NCI-H1436 treated with DMSO at 0.1 percent for 48 hours (cell line): ENCODE results near the gene GALNT9.

Source experiments
- DNase-seq: peaks from one replicate; lab custom pipeline; 2025; lab: John Stamatoyannopoulos, UW

GALNT9 gene

DNA sequence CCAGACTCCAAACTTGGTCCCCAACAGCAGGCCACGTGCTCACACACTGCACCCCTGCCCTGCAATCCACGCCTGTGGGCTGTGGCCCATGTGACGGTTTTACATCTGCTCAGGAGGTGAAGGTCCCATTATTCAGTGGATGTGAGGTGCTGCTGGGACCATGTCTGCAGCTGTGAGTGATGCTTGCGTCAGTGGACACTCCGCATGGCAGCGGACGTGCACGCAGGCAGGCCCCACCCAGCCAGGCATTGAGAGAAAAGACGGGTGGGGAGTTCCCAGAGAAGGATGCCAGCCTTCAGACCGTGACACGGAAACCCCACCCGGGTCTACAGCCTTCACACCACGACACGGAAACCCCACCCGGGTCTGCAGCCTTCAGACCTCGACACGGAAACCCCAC is 117.6 kb downstream of the GALNT9 start:
- no peak for DNase-seq

DNA sequence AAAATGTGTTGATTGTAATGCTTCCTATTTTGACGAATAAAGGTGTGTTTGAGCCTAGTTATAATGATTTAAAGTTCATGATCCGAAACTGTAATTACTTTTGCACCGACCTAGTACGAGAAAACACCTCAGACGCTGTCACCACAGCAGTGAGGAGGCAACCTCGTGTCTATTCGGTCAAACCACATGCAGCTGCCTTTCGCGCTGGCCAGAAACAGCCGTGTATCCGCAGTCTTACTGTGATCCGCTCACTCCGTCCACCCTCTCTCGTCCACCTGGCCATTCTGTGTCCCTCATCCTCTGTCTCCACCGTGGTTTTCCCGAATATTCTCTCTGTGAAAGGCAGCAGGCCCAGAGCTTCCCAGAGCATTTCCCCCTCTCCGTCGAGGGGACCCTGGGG is 118.1 kb downstream of the GALNT9 start:
- no peak for DNase-seq

DNA sequence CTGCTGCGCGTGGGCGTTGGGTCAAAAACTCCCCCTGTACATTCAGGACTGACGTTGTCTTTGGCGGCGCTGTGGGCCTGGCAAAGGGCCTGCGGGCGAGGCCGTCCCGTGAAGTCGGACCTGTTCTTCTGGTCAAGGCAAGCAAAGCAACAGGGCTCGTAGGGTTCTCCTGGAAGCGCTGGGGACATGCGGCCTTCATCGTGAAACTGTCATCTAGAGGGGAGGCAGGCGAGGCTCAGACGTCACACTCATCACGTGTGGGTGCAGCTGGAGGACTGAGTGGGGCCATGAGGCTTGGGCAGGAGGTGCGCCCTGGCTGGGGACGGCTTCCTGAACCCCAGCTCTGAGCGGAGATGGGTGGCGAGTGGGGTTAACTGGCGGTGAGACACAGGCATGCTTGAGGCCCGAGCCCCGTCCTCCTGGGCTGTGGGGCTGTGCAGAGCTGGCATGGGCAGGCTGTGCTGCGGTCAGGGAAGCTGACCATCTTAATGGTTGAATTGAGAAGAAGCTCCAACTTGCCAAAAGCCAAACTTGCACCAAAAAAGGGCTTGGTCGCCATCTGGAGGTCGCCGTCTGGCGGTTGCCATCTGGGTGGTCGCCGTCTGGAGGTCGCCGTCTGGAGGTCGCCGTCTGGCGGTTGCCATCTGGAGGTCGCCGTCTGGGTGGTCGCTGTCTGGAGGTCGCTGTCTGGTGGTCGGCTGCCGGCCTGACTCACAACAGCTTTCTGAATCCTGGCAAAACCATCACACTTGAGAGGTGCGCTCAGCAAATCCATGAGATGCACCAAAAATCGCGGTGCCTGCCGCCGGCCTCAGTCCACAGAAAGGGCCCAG is 119.0 kb downstream of the GALNT9 start:
- DNase-seq: no peak

DNA sequence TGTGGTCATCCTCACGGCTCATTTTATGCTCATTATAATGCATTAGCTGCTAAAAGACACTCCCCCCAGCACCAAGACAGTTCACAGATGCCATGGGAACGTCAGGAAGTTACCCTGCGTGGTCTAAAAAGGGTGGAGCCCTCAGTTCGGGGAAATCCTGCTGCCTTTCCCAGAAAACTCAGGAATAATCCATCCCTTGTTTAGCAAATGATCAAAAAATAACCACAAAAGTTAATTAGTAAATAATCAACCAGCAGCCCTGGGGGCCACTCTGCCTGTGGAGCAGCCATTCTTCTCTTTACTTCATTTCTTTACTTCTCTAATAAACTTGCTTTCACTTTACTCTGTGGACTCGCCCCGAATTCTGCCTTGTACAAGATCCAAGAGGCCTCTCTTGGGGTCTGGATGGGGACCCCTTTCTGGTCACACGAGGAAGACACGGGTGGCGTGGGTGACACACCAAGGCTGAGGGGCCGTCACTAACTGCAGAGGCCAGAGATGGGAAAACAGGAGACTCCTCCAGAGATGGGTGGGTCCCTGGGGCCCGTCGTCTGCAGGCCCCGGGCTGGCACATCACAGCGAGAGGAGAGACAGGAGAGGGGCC is 119.7 kb downstream of the GALNT9 start:
- DNase-seq: no peak

DNA sequence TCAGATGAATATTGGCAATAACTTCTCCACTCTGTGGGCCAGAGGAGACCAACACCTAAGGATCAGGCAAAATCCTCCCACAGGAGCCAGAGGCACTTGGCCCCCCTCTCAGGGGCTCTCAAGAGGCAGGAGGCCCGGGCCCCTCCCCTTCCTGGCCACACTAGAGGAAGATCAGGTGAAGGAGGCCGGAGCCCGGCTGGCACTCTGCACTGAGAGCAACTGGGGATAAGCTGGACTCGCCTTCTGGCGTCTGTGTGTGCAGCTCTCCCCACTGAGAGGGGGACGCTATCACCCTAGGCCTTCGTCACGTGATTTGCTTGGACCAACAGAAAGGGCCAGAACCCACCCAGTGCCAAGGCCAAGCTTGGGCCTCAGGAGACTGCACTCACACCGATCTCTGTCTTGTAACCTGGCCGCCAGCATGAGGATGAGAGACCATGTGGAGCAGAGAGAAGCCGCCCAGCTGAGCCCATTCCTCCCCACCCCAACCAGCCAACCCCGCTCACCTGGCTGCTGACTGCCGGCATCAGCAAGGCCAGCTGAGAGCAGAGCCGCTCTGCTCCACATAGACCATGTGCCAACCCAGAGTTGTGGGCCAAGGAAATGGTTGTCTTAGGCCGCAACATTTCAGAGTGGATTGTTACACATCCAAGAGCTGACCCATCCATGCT is 121.1 kb downstream of the GALNT9 start:
- no peak for DNase-seq

DNA sequence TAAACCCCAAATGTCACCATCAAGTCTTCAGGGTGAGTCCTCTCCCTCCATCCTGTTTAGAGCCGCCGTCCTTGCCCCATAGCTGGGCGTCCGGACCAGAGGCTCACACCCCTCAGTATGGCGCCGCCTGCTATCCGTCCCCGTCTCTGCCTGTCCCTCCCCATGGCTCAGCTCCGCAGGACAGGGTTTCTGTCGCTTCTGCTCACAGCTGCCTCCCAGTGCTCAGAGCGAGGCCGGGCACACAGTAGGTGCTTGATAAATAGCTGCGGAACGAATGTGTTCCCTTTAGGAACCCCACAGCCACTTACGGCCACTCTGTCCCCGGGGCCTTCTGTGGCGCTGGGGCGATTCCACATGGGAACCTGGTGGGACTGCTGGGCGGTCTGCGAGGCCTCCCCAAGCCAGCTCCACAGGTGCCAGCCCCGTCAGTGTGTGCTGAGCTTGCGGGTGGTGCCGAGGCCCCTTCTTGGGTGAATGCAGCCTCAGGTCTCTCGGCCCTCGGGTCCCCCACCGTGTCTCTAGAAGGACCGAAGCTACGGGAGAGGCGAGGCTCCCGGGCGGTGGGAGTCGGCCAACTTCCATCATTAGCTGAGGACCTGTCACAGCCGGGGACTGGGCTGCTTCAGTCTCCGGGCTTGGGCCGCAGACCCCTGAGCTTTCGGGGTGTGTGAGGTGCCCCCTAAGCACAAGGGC is 122.2 kb downstream of the GALNT9 start:
- no peak for DNase-seq

DNA sequence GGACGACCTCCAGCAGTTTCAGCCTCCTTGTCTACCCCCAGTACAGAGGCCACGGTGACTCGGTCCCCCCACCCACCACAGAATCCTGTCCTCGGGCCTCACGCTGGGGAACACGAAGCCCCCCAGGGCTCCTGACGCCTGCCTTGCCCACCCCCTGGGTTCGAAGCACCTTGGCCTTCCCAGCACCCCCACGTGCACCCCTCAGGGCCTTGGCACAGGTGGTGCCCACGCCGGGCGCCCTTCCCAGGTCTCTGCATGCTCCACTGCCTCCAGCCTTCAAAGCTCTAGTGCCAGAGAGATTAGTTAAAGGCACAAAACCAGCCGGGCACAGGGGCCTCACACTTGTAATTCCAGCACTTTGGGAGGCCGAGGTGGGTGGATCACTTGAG is 123.3 kb downstream of the GALNT9 start:
- DNase-seq: no peak

DNA sequence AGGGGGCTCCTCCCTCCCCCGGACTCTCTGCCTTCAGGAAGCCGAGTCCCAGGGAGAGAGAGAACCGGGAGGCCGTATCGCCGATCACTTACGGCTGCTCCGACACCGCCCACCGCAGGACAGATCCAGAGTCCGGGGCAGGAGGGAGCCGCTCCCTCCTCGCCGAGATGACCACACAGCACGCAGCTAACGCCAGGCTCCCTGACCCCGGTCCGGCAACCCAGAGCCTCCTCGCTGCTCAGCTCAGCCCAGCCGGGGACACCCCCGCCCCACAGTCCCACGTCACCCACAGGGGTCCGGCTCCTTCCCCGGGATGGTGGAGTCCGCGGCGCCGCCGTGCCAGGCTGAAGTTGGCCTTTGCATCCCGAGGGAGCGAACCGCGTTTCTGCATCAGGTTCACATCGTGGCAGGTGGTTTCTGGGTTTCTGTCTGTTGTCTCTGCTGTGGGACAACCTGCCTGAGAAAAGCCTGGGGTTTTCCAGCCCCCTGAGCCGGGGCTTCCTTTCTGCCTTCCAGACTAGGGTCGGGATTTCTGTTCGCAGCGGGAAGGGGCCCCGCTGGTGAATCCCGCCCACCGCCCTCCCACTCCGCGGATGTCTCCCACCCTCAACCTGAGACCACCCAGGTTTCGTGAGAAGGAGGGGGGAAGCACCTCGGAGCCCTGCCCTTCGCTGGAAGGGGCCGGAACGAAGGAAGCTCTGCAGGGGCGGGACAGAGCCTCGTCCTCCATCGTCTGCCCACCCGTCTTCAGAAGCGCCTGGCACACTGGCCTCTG is 123.9 kb downstream of the GALNT9 start:
- no peak for DNase-seq

DNA sequence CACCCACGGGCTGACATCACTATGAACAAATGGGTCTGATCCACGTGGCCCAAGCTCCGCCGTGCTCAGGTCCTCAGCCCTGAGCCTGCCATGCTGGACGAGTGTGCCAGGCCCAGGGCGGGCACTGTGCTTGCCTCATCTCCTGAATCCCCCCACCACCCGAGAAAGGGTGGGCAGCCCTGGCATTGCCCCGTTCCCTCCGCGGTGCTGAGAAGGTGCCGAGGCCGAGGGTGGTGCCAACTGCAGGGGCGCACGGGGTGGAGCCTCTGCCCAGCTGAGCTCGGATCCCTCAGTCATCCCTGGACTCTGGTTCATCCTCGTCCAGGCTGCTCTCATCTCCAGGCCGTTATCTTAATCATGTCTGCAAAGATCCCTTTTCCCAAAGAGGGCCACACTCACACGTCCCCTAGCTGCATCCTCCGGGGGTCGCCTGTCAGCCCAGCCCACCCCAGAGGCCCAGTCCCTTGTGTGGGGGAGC is 124.6 kb downstream of the GALNT9 start:
- no peak for DNase-seq

DNA sequence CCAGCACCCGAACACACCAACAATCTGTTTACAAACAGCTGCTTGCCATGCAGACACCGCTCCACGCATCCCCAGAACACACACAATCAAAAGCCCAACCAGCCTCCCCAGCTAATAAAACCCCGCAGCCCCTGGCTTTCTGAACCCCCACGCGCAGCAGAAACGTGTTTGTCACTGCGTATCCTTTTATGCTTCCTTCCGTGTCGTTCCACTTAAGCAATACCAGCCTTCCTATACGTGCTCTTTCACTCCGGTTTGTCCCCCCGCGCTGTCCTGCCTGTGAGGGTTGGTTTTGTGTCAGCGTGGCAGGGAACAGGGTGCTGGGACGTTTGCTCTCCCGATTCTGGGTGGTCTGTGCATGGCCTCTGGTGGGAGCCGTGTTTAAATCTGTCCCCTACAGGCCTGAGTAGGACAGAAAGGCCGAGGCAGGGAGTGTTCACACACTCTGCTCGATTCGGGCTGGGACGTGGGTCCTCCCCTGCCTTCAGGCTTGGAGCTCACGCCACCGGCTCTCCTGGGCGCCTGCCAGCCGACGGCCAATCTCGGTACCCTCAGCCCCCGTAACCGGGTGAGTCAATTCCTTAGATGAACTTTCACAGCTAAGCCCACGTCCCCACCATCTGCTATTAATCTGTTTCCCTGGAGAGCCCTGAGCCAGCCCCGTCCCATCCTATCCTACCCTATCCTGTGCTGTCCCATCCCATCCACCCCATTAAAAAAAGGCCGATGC is 125.2 kb downstream of the GALNT9 start:
- DNase-seq: no peak

DNA sequence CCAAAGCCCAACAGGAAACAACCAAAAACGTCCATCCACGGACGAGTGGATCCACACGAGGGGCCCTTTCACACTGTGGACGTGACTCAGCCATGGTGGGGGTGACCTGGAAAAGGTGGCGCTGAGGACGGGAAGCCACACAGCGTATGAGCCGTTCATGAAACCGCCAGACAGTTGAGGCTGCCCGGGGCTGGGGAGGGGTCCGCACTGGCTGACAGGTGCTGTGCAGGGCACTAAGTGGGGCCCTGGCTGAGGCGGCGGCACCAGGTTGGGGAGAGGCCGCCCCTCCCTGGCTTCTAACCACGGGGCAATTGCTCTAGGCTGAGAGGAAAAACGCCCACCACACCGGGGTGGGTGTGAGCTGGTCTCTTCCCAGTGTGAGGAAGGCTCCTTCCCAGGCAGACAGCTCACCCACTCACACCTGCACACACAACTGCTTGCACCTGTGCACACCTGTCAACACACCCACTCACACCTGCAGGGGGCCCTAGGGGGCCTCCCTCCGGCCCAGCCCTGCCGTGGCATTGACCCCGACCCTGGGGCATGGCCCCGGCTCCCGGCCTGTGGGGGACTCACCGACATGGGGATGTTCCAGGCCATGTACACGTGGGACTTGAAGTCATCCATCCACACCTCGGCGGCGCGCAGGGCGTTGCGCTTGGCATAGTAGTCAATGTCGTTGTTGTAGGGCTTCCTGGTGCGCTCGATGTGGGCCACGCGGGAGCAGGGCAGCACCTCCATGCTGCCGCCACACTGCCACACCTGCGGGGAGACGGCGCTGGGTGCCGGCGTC is 126.3 kb downstream of the GALNT9 start:
- no peak for DNase-seq

DNA sequence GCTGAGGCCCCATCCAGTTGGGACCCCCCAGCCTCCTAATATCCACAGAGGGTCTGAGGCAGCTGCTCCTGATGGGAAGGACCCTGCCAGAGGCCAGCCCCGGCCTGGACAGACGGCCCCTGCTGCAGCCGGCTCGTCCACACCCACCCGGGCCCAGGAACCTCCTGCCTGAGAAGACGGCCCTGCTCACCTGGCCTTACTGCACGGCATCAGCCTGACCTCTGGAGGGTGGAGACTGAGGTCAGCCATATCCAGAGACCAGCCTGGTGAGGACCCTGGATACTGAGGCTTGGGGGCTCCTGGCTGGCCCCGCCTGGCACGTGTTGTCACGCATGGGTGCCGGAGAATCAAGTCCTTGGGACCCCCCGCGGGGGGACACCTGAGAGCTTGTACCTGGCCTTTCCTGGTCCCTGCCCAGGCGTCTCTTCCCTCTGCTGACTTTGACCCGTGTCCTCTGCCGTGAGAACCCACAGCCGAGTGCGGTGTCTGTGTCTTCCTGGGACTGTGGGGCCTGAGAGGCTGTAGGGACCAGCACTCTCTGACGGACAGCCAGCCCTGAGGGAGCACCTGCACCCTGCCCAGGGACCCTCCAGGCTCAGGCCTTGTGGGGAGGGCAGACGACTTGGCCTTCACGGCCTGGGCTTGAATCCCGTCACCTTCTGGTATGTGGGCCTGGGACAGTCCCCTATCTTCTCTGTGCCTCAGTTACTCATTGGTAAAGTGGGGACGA is 127.8 kb downstream of the GALNT9 start:
- DNase-seq: no peak

DNA sequence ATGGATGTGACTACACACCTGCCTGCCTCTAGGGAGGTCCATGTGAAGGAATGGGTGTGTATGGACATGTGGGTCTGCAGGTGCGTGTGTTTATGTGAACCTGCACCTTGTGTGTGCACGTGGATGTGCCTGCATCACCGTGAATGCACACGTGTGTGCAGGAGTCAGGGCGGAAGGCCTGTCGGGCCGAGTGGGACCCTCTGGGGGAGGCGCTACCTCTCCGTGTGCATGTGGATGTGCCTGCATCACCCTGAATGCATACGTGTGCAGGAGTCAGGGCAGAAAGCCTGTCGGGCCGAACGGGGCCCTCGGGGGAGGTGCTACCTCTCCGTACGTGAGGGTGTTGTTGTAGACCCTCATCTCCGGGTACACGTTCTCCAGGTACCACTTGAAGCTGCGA is 128.6 kb downstream of the GALNT9 start:
- DNase-seq: no peak

DNA sequence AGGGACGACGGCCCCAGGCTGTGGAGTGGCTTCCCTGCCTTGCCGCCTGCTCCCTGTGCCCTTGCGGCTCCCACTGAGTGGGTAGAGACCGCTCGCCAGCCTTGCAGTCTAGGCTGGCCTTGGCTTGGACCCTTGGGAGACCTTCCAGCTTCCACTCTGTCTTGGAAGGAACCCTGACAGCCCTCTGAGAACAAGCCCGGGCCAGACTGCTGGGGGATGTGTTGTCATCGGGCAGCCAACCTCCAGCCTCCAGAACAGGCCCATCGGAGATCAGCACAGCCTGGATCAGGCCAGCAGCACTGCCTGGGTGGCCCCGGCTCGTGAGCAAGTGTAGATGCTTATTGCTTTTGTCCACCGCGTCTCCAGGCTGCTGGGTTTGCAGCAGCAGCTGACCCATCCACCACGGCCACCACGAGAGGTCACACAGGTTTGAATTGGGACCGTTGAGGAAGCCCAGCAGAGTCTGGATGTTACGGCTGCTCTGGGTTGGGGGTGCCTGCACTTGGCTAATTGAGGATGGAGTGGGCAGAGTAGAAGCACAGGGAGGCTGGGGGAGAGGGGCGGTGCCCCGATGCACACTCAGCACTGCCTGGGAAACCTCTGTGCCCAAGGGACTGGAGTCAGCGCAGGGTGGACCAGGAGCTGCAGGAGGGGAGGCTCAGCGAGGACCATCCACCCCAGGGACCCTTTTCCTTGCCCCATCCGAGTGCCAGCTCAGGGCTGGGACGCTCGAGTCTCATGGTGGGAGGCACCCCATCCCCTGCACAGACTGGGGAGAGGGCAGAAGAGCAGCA is 129.7 kb downstream of the GALNT9 start:
- no peak for DNase-seq

DNA sequence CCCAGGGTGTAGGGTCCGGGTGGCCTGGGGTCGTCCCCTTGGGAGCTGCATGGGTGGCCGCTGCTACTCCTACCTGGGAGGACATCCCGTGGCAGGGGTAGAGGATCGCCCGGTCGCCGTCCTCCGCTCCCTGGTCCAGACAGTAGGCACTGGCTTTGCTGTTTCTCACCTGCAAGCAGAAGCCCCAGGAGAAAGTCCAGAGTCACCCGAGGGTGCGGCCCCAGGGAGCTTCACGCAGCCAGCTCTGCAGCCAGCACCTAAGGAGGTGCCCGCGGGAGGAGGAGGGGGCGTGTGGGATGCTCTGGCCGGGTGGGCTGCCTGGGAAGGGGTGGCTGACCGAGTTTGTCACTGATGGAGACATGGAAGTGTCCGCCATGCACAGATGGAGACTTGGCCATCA is 130.3 kb downstream of the GALNT9 start:
- DNase-seq: no peak

DNA sequence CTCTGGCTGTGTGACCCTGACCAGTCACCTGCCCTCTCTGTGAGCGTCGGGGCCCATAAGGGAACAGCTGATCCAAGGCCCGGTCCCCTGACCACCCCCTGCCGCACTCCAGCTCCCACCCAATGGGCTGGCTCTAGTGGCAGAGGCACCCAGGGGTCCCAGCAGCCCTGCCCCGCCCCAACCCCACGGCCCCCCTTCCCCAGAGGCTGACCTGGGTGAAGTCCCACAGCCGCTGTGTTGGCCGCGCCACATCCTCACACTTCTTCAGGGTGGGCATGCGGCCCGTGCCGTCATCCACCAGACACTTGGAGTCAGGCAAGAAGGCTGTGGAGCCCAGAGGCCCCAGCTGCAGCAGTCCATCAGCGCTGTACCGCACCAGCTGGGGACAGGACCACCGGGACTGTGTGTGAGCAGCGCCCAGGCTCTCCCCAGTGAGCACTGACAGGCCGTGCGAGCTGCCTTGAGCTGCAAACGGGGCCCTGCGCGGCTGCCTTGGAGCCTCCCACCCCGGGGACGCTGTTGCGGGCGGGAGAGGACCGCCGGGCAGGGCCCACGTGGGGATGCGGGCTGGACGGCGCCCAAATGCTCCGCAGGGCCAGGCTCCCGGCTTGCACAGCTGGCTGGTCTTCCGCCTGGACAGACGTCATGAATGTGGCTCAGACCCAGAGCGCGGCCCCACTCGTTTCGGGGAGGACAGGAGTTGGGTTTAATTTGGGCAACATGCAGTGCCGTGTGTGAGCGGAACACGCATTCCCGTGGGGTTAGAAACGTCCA is 131.6 kb downstream of the GALNT9 start:
- no peak for DNase-seq

DNA sequence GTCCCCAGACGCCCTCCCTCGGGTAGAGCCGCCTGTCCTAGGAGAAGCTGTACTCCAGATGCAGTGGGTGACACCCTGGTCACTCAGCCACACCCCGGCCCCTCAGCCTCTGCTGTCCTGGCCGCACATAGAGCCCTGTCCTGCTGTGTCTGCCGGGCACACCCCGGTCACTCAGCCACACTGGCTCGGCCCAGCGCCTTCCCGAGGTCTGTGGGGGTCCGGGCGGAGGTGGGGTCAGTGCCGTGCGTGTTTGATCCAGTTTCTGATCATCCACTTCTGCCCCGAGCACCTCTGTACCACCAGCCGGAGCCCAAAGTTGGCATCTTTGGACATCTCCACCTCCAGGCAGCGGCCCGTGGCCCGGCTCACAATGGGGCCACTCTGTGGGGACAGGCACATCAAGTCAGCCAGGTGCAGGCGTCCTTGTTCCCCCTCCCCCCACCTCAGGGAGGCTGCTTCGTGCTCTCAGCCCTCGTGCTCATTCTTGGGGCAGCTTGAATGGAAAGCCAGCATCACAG is 132.5 kb downstream of the GALNT9 start:
- DNase-seq: no peak
